ENCODE results near the gene NAV2. TPM values are rescaled to one million over a fixed set of nuclear protein-coding genes. Genes with fewer than 3 reads are reported as not detected.

Gene NAV2
- total RNA-seq, 1 experiment from 2014 or later = 46.3 TPM

DNA sequence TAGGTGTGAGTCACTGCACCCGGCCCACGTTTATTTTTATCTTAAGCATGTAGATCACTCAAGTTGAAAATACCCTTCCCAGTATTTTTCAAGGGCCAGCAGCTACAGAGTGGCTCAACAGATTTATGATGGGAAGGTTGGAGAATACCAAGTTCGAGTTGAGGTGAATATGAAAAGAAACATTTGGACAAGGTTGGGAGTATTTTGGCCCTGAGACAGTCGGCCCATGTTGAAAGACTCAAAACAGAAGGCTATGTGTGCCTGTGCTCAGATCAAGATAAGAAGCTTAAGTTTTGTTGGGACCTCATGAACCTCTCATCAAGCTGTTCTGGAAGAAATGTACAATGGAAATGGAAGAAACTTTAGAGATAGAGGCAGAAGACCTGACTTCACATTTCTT, 248.6 kb downstream of the NAV2 start:
- no peak overlapping the region for H3K27ac Mint-ChIP-seq
- H3K4me2 ChIP-seq (ENCODE audit: insufficient read depth, insufficient read length, low read length) = no peak overlapping the region
- H4K91ac ChIP-seq (ENCODE audit: insufficient read length, low read depth, low read length) = no peak overlapping the region
- no peaks in the 10 kb centered on the region for H3K79me1 ChIP-seq (ENCODE audit: insufficient read depth, low read depth, low read length, poor library complexity, severe bottlenecking)
- H3K79me2 ChIP-seq (ENCODE audit: insufficient read depth, low read length) = no peaks in the 10 kb centered on the region; the same call in 1 of the 2 replicates
- peaks cover 2% of the 10 kb centered on the region; the same call in 1 of the 2 replicates for H3K27me3 Mint-ChIP-seq (ENCODE audit: low read depth)
- H2BK120ac ChIP-seq (ENCODE audit: low read depth, low read length, poor library complexity, severe bottlenecking) = no peak overlapping the region
- H3K9ac ChIP-seq (ENCODE audit: extremely low read depth, insufficient read length, low read length) = no peak overlapping the region
- TF ChIP-seq, protein P1, sequence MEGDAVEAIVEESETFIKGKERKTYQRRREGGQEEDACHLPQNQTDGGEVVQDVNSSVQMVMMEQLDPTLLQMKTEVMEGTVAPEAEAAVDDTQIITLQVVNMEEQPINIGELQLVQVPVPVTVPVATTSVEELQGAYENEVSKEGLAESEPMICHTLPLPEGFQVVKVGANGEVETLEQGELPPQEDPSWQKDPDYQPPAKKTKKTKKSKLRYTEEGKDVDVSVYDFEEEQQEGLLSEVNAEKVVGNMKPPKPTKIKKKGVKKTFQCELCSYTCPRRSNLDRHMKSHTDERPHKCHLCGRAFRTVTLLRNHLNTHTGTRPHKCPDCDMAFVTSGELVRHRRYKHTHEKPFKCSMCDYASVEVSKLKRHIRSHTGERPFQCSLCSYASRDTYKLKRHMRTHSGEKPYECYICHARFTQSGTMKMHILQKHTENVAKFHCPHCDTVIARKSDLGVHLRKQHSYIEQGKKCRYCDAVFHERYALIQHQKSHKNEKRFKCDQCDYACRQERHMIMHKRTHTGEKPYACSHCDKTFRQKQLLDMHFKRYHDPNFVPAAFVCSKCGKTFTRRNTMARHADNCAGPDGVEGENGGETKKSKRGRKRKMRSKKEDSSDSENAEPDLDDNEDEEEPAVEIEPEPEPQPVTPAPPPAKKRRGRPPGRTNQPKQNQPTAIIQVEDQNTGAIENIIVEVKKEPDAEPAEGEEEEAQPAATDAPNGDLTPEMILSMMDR (conservative IDR thresholded peaks at IDR 0.05) = no peak
- no peak overlapping the region for H4K5ac ChIP-seq (ENCODE audit: insufficient read length, low read depth, low read length)
- no peaks in the 10 kb centered on the region for H3K9me3 ChIP-seq (ENCODE audit: control insufficient read depth, low read depth, low read length)
- no peaks in the 10 kb centered on the region for H4K20me1 ChIP-seq (ENCODE audit: control insufficient read depth, insufficient read depth, insufficient read length)
- H3K4me3 Mint-ChIP-seq = no peak overlapping the region
- no peaks in the 10 kb centered on the region for H3K23me2 ChIP-seq (ENCODE audit: insufficient read length, low read depth, low read length, poor library complexity, severe bottlenecking)
- no peak overlapping the region for H3K4ac ChIP-seq (ENCODE audit: low read depth, low read length)
- H2AK5ac ChIP-seq (ENCODE audit: insufficient read length, low read length) = no peak overlapping the region
- peaks cover 19% of the 10 kb centered on the region in 2 experiments for H3K4me1 Mint-ChIP-seq
- H4K8ac ChIP-seq (replicated peaks; ENCODE audit: insufficient read length, low read depth, low read length) = no peak overlapping the region
- no peak overlapping the region for H3K18ac ChIP-seq (ENCODE audit: insufficient read length, low read depth, low read length)
- H3K36me3 Mint-ChIP-seq (ENCODE audit: insufficient read depth in 1 of 3, low read depth in 3 of 3) = peaks cover 24 to 28% (median 27%) of the 10 kb centered on the region in 3 experiments; a peak in 6 of 7 replicates
- DNase-seq = no peak
- H2BK20ac ChIP-seq (ENCODE audit: low read depth, low read length, poor library complexity, severe bottlenecking) = no peak overlapping the region
- WGBS (ENCODE audit: extremely low coverage, insufficient read length, low lambda C conversion rate) = no CpG with 5 or more reads among the region's 4 CpGs
- H3T11ph ChIP-seq (ENCODE audit: low read length) = no peak overlapping the region
- H2BK12ac ChIP-seq (ENCODE audit: insufficient read length, low read depth, low read length) = no peak overlapping the region
- no peaks in the 10 kb centered on the region for H3K9me3 Mint-ChIP-seq
- H3K27ac ChIP-seq (ENCODE audit: insufficient read length, low read depth, low read length) = no peak overlapping the region
- H2BK15ac ChIP-seq (ENCODE audit: low read depth, low read length) = no peak overlapping the region
- H3K14ac ChIP-seq (ENCODE audit: insufficient read depth, low read length) = no peak overlapping the region
- peaks cover 9% of the 10 kb centered on the region; the same call in 1 of the 2 replicates for H3K4me1 ChIP-seq (ENCODE audit: insufficient read depth, low read length)
- no peak overlapping the region for H2AFZ ChIP-seq (ENCODE audit: low read length)
- H3K27me3 ChIP-seq (ENCODE audit: insufficient read depth, low read length) = no peaks in the 10 kb centered on the region
- H3K56ac ChIP-seq (ENCODE audit: insufficient read length, low read depth, low read length) = no peak overlapping the region
- no peak overlapping the region for H2BK5ac ChIP-seq (ENCODE audit: insufficient read length, low read length)
- no peak overlapping the region for H3K23ac ChIP-seq (ENCODE audit: insufficient read length, low read depth, low read length)
